Right cardiac atrium (tissue), 5 donors: ENCODE data around the gene TMPRSS11E. TPM values are rescaled to one million over a fixed set of nuclear protein-coding genes. Genes with fewer than 3 reads are reported as not detected.
"Not testable (repeated sequence)": the region's sequence is repeated elsewhere in the genome, so short reads cannot be mapped to it uniquely, and the experiment has no call there.

Experiments used
- ATAC-seq, 2 donors: fragments of 200-7000 bp; cut with Tn5 transposase; one replicate each; pipeline versions ENCODE4 v1.8.0 to v1.9.1; 2020; ENCODE audit warnings: moderate library complexity in 2 of 2, mild to moderate bottlenecking in 1 of 2
- DNase-seq, 3 donors: peaks; one replicate each; pipeline ENCODE4 v3.0.0-alpha.2; 2020
- H3K27ac ChIP-seq: one replicate; pipeline ENCODE4 v1.5.1; 2013; ENCODE audit warnings: mild to moderate bottlenecking, low read length, control low read depth, moderate library complexity
- H3K27me3 ChIP-seq: one replicate; pipeline ENCODE4 v1.6.1; 2013; ENCODE audit not compliant: control insufficient read depth, insufficient read depth
- H3K4me1 ChIP-seq: one replicate; pipeline ENCODE4 v1.6.1; 2013; ENCODE audit warnings: low read length; ENCODE audit not compliant: control insufficient read depth, insufficient read depth
- H3K4me3 ChIP-seq: one replicate; pipeline ENCODE4 v1.5.1; 2013; ENCODE audit warnings: low read length, control low read depth
- H3K9me3 ChIP-seq: one replicate; pipeline ENCODE4 v1.6.1; 2013; ENCODE audit warnings: low read length; ENCODE audit not compliant: control insufficient read depth
- WGBS: extraction: QIAGEN DNeasy Blood & Tissue Kit; methylation state at CpG from one replicate; pipeline ENCODE4 v1.1.7; 2013; 5-methylcytosine and 5-hydroxymethylcytosine counted together
- intact Hi-C, 4 donors: fragments of 100-400 bp; cut with DNase I; formaldehyde crosslinking; loops; one replicate each; pipeline versions ENCODE4 v1.11.0 to v1.14.0; 2022 to 2023
- long read RNA-seq, 4 donors: library from polyadenylated mRNA; unstranded; transcript quantifications; one replicate each; pipeline ENCODE4 v2.0.0, GENCODE V29; 2020 to 2021
- polyA plus RNA-seq: library from polyadenylated mRNA; stranded (reverse); fragments of 200-250 nt; gene quantifications from one replicate; pipeline ENCODE4 v1.2.3, GENCODE V29; 2013
- total RNA-seq, 4 donors: library from RNA; stranded (reverse); fragmentation: NEBNext Ultra II Directional; extraction: Animal tissue kit (Norgen Biotek cat#: 25700); gene quantifications; one replicate each; pipeline ENCODE4 v1.2.1, GENCODE V29; 2021
- donor health status: healthy with polysubstance abuse.
- donor health status: DM: no; HTN: yes; CAD: no.
- donor health status: DM: no; HTN: no; CAD: no.
- donor health status: DM: no; HTN: yes; CAD: no; lungs with severe emphysema.
- donor health status: DM: yes; HTN: yes; CAD: no.

TMPRSS11E gene
- total RNA-seq, result not detected
- polyA plus RNA-seq, result not detected
- long read RNA-seq, donor 1, result 0 reads
- long read RNA-seq, donor 2, result 0 reads
- long read RNA-seq, donor 3, result 0 reads
- long read RNA-seq, donor 4, result 0 reads

- DNase-seq (no peak), ATAC-seq (no peak)
- Histone ChIP-seq H3K4me3 (no peak within 1 kb of the TSS), H3K27me3 (no peaks in the 10 kb centered on the region), H3K9me3 (no peaks in the 10 kb centered on the region), H3K4me1 (no peaks in the 10 kb centered on the region), H3K27ac (no peak within 1 kb of the TSS)
- WGBS, result 75% methylated on average over 3 of the region's 3 CpGs
- intact Hi-C loops, result no loop called here
Measured at GRCh38 chr4:68447201-68447600, at the start of gene TMPRSS11E. Gene TMPRSS11E, plus strand, starts transcription at chr4:68447463. Its CDS starts 50 bp downstream, at chr4:68447513.

- Histone ChIP-seq H3K27me3 (peaks cover 3% of the 10 kb centered on the region), H3K4me1 (no peaks in the 10 kb centered on the region), H3K4me3 (no peak overlapping the region), H3K27ac (no peak overlapping the region), H3K9me3 (no peaks in the 10 kb centered on the region)
- DNase-seq (no peak), ATAC-seq (no peak)
- intact Hi-C loops, result no loop called here
- 80% methylated on average over 4 of the region's 4 CpGs for WGBS
Measured at GRCh38 chr4:68399306-68399705, 48.0 kb upstream of the TMPRSS11E start.

GRCh38 chr4:68401231-68401630 is 46.0 kb upstream of the TMPRSS11E start:
- Histone ChIP-seq H3K4me1 (no peaks in the 10 kb centered on the region), H3K4me3 (no peak overlapping the region), H3K27me3 (no peaks in the 10 kb centered on the region), H3K9me3 (no peaks in the 10 kb centered on the region), H3K27ac (no peak overlapping the region)
- no peak for DNase-seq
- no peak for ATAC-seq
- intact Hi-C loops, result no loop called here

GRCh38 chr4:68404153-68404552 is 43.1 kb upstream of the TMPRSS11E start:
- intact Hi-C loops, result no loop called here
- Histone ChIP-seq H3K27ac (no peak overlapping the region), H3K9me3 (no peaks in the 10 kb centered on the region), H3K27me3 (no peaks in the 10 kb centered on the region), H3K4me1 (no peaks in the 10 kb centered on the region), H3K4me3 (no peak overlapping the region)
- ATAC-seq (no peak), DNase-seq (no peak)
- 38% methylated on average over 2 of the region's 2 CpGs for WGBS

GRCh38 chr4:68405718-68406478 is 41.4 kb upstream of the TMPRSS11E start:
- intact Hi-C loops, H3K27ac ChIP-seq, ATAC-seq, DNase-seq, H3K9me3 ChIP-seq, H3K4me3 ChIP-seq, H3K4me1 ChIP-seq, H3K27me3 ChIP-seq: not testable (repeated sequence)
- WGBS, result 62% methylated on average over 13 of the region's 13 CpGs

GRCh38 chr4:68406479-68406859 is 40.8 kb upstream of the TMPRSS11E start:
- 30% methylated on average over 3 of the region's 3 CpGs for WGBS
- H3K4me1 ChIP-seq, result no peaks in the 10 kb centered on the region
- ATAC-seq (no peak), DNase-seq (no peak)
- no peaks in the 10 kb centered on the region for H3K9me3 ChIP-seq
- H3K27ac ChIP-seq, result no peak overlapping the region
- intact Hi-C loops, result no loop called here
- peaks cover 3% of the 10 kb centered on the region for H3K27me3 ChIP-seq
- no peak overlapping the region for H3K4me3 ChIP-seq

GRCh38 chr4:68407015-68407867 is 40.0 kb upstream of the TMPRSS11E start:
- H3K27me3 ChIP-seq, H3K9me3 ChIP-seq, H3K4me1 ChIP-seq, H3K27ac ChIP-seq, DNase-seq, intact Hi-C loops, ATAC-seq, H3K4me3 ChIP-seq: not testable (repeated sequence)
- WGBS, result 31% methylated on average over 10 of the region's 10 CpGs

- Histone ChIP-seq H3K27me3 (peaks cover 3% of the 10 kb centered on the region), H3K4me3 (no peak overlapping the region), H3K4me1 (no peaks in the 10 kb centered on the region), H3K9me3 (no peaks in the 10 kb centered on the region), H3K27ac (no peak overlapping the region)
- intact Hi-C loops, result no loop called here
- ATAC-seq (no peak), DNase-seq (no peak)
- WGBS, result 41% methylated on average over 3 of the region's 3 CpGs
Measured at GRCh38 chr4:68407868-68408190, 39.4 kb upstream of the TMPRSS11E start.

GRCh38 chr4:68410149-68410548 is 37.1 kb upstream of the TMPRSS11E start:
- DNase-seq, result no peak

GRCh38 chr4:68410643-68411042 is 36.6 kb upstream of the TMPRSS11E start:
- H3K4me3 ChIP-seq, result no peak overlapping the region
- H3K27ac ChIP-seq, result no peak overlapping the region
- no peaks in the 10 kb centered on the region for H3K4me1 ChIP-seq
- H3K27me3 ChIP-seq, result peaks cover 3% of the 10 kb centered on the region
- ATAC-seq (no peak), DNase-seq (no peak)
- WGBS, result 85% methylated on average over 1 of the region's 1 CpG
- H3K9me3 ChIP-seq, result no peaks in the 10 kb centered on the region
- intact Hi-C loops, result no loop called here

More at GRCh38 chr4:68410149-68410548, 37.1 kb upstream of the TMPRSS11E start:
- H3K4me1 ChIP-seq, result no peaks in the 10 kb centered on the region
- H3K27me3 ChIP-seq, result peaks cover 3% of the 10 kb centered on the region
- intact Hi-C loops, result no loop called here
- WGBS, result 41% methylated on average over 2 of the region's 2 CpGs
- ATAC-seq, result no peak
- no peak overlapping the region for H3K27ac ChIP-seq
- no peaks in the 10 kb centered on the region for H3K9me3 ChIP-seq
- no peak overlapping the region for H3K4me3 ChIP-seq

- 94% methylated on average over 2 of the region's 2 CpGs for WGBS
- DNase-seq, H3K27ac ChIP-seq, H3K27me3 ChIP-seq, H3K4me3 ChIP-seq, intact Hi-C loops, H3K4me1 ChIP-seq, ATAC-seq, H3K9me3 ChIP-seq: not testable (repeated sequence)
Measured at GRCh38 chr4:68412031-68412430, 35.2 kb upstream of the TMPRSS11E start.
